HG02642 (cell line): ENCODE results near the gene SESN3.

Experiments used
- ATAC-seq: cut with Tn5 transposase; IDR thresholded peaks from one replicate; pipeline ENCODE4 v1.9.1; 2021; ENCODE audit warnings: mild to moderate bottlenecking; ENCODE audit not compliant: unreplicated experiment, poor library complexity

SESN3 gene

DNA sequence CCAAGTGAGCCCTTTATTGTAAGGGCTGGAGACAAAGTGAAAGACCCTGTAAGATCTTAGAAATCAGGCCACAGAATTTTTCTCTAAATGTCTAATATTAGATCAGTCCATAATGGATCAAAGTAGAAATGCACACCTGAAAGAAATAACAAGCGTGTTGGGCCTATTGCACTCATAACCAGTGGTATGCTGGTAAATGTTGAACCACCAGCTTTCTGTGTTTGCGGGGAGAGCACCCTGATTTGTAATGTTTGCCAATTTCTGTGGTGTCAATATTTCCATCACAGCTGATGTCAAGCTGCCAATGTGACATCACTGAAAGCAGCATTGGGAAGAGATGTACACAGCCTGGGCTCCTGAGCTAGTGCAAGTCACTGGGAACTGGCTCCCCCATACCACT lies 95.1 kb downstream of the SESN3 start:
- no peak for ATAC-seq

DNA sequence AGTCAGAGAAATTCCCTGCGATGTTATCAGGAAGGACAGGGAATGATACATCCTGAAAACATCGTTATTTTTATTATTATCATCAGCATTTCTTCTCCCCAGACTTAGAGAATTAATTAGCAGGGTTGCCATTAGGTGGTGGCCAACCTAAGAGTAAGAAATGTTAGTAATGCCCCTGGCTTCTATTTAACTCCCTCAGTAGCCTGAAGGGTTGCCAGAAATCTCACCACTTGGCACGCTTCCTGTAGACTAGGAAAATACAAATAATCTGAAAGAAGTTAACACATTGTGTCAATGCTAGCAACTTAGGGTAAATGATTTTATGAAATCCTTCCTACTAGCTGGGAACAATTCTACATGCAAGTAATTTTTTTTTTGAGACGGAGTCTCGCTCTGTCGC lies 95.8 kb downstream of the SESN3 start:
- no peak for ATAC-seq

DNA sequence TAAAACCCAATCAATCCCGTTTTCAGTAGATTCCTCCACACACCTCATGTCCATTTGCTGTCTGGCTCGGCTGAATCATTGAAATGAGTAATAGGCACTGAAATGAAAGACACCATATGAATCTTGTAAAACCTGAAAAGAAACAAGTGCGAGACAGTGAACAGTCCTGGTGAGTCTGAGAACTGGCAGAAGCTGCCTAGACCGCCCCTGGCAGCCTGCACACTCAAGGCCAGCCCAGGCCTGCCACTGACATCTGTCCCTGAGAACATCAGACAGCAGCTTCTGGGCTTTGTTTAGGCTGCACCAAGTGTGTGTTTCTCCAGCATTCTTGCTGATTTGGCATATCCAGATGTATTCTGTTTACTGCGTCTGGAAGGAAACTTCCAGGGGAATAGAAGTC lies 96.5 kb downstream of the SESN3 start:
- no peak for ATAC-seq

DNA sequence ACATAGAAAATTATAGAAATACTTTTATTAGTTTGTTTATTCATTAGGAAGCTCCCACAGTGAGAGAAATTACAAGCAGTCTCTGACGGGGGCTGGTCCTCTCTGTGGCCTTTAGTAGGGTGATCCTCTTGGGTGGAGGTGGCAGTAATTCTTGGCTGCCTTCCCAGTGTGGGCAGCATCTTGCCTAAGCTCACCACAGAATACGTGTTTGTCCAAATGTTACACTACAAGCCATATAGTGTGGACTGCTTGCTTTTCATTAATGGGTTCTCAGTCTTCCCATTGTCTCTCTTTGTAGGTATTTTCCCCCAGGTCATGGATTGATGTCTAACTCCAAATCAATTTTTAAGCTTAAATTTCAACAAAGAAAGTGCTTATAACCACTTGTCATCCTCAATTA lies 98.0 kb downstream of the SESN3 start:
- ATAC-seq: no peak

DNA sequence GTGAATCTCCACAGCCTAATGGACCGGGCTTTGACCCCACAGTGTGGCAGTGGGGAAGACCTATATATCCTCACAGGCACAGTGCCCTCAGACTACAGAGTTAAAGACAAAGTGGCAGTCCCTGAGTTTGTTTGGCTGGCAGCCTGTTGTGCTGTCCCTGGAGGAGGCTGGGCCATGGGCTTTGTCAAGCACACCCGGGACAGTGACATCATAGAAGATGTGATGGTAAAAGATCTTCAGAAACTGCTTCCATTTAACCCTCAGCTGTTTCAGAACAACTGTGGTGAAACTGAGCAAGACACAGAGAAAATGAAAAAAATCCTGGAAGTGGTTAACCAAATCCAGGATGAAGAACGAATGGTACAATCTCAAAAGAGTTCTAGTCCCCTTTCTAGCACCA lies 102.4 kb downstream of the SESN3 start:
- no peak for ATAC-seq

DNA sequence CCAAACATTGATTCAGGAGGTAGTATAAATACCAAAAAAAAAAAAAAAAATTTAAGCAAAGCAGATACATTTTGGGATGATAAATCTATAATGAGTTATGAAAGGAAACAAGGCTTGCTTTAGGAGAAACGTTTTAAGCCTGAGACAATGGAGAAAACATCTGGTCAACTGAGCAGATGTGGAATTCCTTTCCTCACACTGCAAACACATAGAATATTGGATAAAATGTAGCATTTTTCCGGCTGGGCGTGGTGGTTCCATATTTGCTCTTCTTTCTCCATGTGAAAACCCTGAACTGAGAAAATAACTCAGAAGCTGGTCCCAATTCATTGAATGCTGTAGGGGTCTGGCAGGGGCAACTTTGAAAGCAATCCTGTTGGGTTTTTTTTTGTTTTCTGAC lies 107.4 kb downstream of the SESN3 start:
- no peak for ATAC-seq

DNA sequence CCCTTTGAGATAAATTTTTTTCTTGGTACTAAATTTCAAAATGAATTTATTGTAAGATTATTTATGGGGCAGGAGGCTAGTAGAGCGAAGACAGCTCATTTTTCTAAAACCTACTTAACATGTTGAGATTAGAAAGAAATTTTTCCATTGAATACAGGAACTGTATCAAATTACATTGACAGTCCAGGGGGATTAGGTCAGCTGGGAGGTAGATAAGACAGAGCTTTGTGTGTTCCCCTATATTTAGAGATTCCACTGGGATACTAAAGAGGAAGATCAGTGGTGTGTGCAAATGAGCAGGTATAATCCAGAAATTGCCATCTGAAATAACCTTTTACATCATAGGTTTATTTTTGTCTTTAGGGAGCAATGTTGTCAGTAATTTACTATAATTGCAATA lies 109.3 kb downstream of the SESN3 start:
- ATAC-seq: no peak

DNA sequence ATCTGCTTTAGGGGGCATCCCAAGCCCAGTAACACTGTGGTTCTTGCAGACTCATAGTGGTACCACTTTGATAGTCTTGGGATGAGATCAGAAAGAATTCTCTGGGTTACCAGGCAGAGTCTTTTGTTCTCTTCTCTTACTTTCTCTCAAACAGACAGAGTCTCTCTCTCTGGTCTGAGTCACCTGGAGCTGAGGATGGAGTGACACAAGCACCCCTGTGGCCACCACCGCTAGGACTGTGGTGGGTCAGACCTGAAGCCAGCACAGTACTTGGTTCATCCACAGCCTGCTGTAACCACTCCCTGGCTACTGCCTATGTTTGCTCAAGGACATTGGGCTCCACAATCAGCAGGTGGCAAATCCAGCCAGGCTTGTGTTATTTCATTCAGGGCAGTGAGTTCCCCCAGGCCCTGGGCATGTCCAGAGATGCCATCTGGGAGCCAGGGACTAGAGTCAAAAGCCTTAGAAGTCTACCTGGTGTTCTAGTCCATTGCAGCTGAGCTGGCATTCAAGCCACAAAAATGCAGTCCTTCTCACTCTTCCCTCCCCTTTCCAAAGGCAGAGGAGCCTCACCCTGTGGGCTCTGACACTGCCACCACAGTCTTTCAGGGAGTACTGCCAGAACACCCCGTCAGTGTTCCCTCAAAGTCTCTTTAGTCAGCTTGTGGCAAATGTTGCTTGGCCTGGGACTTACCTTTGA lies 111.5 kb downstream of the SESN3 start:
- no peak for ATAC-seq

DNA sequence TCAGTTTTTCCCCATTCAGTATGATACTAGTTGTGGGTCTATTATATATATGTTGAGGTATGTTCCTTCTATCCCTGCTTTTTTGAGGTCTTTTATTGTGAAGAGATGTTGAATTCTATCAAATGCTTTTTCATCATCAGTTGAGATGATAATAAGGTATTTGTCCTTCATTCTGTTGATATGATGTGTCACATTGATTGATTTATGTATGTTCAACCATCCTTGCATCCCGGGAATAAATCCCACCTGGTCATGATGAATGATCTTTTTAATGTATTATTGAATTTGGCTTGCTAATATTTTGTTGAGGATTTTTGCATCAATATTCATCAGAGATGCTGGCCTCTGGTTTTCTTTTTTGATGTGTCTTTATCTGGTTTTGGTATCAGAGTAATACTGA lies 115.4 kb downstream of the SESN3 start:
- no peak for ATAC-seq
